ENCODE measurements around the gene STMP1.

Gene STMP1

DNA sequence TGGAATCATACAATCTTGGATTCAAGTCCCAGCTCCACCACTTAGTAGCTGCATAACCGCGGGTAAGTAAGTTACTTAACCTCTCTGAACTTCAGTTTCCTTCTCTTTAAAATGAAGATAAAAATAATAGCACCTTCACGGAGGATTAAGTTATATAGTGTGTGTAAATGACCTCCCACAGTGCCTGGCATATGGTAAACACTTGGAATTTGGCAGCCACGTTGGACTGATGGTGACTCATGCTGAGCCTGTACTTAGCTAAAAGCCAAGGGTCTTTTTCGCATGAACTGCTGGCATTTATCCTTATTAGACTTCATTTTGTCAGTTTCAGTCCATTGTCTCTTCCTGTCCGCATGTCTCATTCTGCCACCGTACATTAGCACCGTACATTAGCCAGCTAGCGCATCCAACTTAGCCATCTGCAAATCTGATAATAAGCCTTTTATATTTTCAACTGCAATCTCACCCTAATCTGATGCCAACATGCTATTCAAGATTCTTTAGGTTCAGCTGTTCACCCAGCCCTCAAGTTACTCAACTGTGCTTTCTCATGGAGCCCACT lies 54.4 kb downstream of the STMP1 start:
- no peaks in the 10 kb centered on the region for H3K27me3 ChIP-seq
- H3K9me3 ChIP-seq, result no peaks in the 10 kb centered on the region
- no peaks in the 10 kb centered on the region for H3K36me3 ChIP-seq
- DNase-seq, result no peak
- H3K4me3 ChIP-seq (ENCODE audit: low read depth, low read length), result no peak overlapping the region
- TF ChIP-seq, protein P1, sequence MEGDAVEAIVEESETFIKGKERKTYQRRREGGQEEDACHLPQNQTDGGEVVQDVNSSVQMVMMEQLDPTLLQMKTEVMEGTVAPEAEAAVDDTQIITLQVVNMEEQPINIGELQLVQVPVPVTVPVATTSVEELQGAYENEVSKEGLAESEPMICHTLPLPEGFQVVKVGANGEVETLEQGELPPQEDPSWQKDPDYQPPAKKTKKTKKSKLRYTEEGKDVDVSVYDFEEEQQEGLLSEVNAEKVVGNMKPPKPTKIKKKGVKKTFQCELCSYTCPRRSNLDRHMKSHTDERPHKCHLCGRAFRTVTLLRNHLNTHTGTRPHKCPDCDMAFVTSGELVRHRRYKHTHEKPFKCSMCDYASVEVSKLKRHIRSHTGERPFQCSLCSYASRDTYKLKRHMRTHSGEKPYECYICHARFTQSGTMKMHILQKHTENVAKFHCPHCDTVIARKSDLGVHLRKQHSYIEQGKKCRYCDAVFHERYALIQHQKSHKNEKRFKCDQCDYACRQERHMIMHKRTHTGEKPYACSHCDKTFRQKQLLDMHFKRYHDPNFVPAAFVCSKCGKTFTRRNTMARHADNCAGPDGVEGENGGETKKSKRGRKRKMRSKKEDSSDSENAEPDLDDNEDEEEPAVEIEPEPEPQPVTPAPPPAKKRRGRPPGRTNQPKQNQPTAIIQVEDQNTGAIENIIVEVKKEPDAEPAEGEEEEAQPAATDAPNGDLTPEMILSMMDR (IDR thresholded peaks at IDR 0.05; ENCODE audit: low read depth, low read length), result no peak
- no peaks in the 10 kb centered on the region; the same call in none of the 2 replicates for H3K4me1 ChIP-seq

DNA sequence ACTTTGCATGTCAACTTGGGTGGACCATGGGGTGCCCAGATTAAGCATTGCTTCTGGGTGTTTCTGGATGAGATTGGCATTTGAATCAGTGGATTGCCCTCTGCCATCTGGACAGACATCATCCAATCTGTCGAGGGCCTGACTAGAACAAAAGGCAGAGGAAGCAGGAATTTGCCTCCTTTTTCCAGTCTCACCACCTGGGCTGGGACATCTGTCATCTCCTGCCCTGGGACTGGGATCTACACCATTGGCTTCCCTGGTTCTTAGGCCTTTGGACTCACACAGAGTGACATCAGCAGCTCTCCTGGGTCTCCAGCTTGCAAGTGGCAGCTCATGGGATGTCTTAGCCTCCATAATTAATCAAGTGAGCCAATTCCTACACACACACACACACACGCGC lies 55.4 kb downstream of the STMP1 start:
- Histone ChIP-seq H3K9me3 (no peaks in the 10 kb centered on the region), H3K4me1 (no peaks in the 10 kb centered on the region; the same call in none of the 2 replicates), H3K36me3 (no peaks in the 10 kb centered on the region), H3K4me3 (ENCODE audit: low read depth, low read length) (no peak overlapping the region), H3K27me3 (no peaks in the 10 kb centered on the region)
- DNase-seq, result no peak
- TF ChIP-seq, protein P1 (IDR thresholded peaks at IDR 0.05; ENCODE audit: low read depth, low read length), result no peak

DNA sequence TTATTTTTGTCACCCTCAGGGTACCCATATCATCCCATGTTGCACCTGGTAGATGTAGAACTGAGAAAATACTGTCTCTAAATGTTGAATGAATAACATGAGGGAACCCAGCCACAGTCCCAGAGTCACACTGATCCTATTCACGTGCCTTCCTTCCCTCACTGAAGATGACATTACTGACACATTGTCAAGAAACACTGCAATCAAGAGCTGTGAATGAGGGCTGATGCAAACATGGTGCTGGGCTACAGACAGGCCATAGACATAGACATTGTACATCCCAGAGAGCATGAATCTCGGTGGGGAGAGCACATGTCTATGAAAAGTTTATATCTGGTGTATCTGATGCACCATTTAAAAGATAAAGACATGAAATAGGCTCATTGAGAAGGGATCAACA lies 55.9 kb downstream of the STMP1 start:
- DNase-seq, result no peak
- Histone ChIP-seq H3K27me3 (no peaks in the 10 kb centered on the region), H3K9me3 (no peaks in the 10 kb centered on the region), H3K4me1 (no peaks in the 10 kb centered on the region; the same call in none of the 2 replicates), H3K36me3 (no peaks in the 10 kb centered on the region), H3K4me3 (ENCODE audit: low read depth, low read length) (no peak overlapping the region)
- TF ChIP-seq, protein P1 (IDR thresholded peaks at IDR 0.05; ENCODE audit: low read depth, low read length), result no peak

DNA sequence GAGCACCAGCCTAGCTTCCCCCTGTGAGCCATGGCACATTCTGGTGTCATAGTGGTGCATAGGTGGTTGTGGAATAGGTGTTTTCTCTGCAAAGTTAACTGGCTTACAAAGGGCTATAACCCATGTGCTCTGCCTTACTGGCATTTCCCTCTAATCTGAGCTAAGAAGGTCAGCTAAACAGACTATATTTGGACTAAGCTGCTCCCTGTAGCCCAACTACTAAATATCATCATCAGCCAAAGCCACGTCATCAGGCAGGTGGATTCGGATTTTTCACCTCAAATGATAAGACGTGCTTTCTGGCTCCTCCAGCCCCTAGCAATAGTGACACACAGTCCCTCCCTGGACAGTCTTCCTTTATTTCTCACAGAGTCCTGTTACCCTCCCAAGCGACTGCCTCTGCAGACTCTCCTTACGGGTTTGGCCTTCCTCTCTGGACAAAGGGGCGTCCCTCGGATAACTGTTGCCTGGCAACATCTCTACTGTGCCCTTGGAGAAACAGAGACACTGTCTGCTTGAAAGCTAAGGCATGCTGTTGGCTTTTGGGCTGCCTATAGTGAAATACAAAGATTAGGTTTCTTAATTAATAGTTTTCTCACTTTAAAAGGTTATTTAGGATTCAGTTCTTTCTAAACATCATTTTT lies 56.6 kb downstream of the STMP1 start:
- no peaks in the 10 kb centered on the region for H3K36me3 ChIP-seq
- TF ChIP-seq, protein P1 (IDR thresholded peaks at IDR 0.05; ENCODE audit: low read depth, low read length), result no peak
- no peak for DNase-seq
- no peak overlapping the region for H3K4me3 ChIP-seq (ENCODE audit: low read depth, low read length)
- no peaks in the 10 kb centered on the region; the same call in 1 of the 2 replicates for H3K4me1 ChIP-seq
- H3K9me3 ChIP-seq, result no peaks in the 10 kb centered on the region
- H3K27me3 ChIP-seq, result no peaks in the 10 kb centered on the region

GRCh38 chr7:135719688-135720087 lies 57.4 kb downstream of the STMP1 start:
- H3K36me3 ChIP-seq, result no peaks in the 10 kb centered on the region
- H3K27me3 ChIP-seq, result no peaks in the 10 kb centered on the region
- H3K9me3 ChIP-seq, result no peaks in the 10 kb centered on the region
- H3K4me3 ChIP-seq (ENCODE audit: low read depth, low read length), result no peak overlapping the region
- H3K4me1 ChIP-seq, result no peaks in the 10 kb centered on the region; the same call in 1 of the 2 replicates
- no peak for DNase-seq
- TF ChIP-seq, protein P1 (IDR thresholded peaks at IDR 0.05; ENCODE audit: low read depth, low read length), result no peak

DNA sequence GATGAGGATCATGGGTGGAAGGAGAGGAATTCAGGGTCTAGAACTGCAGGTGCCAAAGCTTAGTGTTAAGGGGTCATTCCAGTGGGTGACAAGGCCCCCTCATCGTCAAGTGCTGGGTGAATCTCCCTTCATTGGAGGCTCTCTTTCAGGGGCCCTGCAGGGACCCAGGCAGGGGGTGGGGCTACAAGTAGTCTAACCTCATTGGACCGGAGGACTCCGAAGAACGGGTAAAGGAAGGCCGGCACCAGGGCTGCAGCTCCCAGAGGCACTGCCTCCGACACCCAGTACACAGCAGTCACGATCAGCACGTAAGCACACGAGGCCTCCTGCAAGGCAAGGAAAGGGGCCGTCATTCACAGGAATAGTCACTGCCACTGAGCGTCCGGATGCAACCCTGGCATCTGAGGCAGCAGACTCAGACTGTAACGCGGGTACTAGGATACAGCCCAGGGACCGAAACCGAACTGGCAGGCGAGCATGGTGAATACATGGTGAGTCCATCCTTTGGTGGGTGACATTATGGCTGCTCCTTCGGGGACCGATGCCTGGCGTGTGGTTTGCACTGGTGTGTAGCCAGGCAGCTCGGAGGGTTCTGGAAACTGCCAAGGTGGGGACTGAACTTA lies 59.0 kb downstream of the STMP1 start:
- TF ChIP-seq, protein P1 (IDR thresholded peaks at IDR 0.05; ENCODE audit: low read depth, low read length), result no peak
- no peak for DNase-seq
- no peaks in the 10 kb centered on the region for H3K9me3 ChIP-seq
- no peak overlapping the region for H3K4me3 ChIP-seq (ENCODE audit: low read depth, low read length)
- no peaks in the 10 kb centered on the region for H3K27me3 ChIP-seq
- no peaks in the 10 kb centered on the region; the same call in 1 of the 2 replicates for H3K4me1 ChIP-seq
- H3K36me3 ChIP-seq, result no peaks in the 10 kb centered on the region

Measured in BE2C (cell line).